K562 (cell line): Measurements from ENCODE around the gene CEP41. TPM values are rescaled to one million over a fixed set of nuclear protein-coding genes. Genes with fewer than 3 reads are reported as not detected.

Experiments
- ATAC-seq: fragments of 200-7000 bp; cut with Tn5 transposase; 3 replicates; pipeline ENCODE4 v1.9.1; 2020; ENCODE audit warnings: moderate library complexity
- BruUV-seq: library from RNA; stranded (reverse); fragments of 400-500 nt; replicated peaks from 2 replicates; lab custom pipeline; 2021; lab: Mats Ljungman, UMichigan
- CTCF ChIA-PET: fragments of 300-600 bp; formaldehyde crosslinking; extraction: SDS; loops from one replicate; lab custom pipeline; 2021; ENCODE audit warnings: low intra/inter-chr PET ratio; lab: Yijun Ruan, JAX
- POLR2A ChIA-PET: fragments of 300-600, 350-650 bp; sonication (Branson Sonifier 250); formaldehyde crosslinking; extraction: SDS; loops from one replicate; lab custom pipeline; 2021; ENCODE audit warnings: antibody characterized with exemption, inconsistent platforms; lab: Yijun Ruan, JAX
- DNase-seq, 4 experiments: peaks; one replicate each; pipeline versions ENCODE4 v3.0.0 to v3.0.0-alpha.2; 2011 to 2018; ENCODE audit warnings: low spot score in 3 of 4, mixed read lengths in 3 of 4; ENCODE audit errors: extremely low read depth in 1 of 4
- FAIRE-seq: peaks from 2 replicates; lab custom pipeline; 2011; peaks lifted over from hg19 to GRCh38; lab: Jason Lieb, UNC
- H2AFZ ChIP-seq: 2 replicates; pipeline ENCODE4 v1.6.0; 2011; ENCODE audit warnings: low read depth, low read length, control low read depth, inconsistent platforms
- H3K27ac ChIP-seq: fragments of 200-600 bp; 3 replicates; pipeline ENCODE4 v1.8.0; 2011; ENCODE audit warnings: low read depth, mild to moderate bottlenecking, control low read depth, inconsistent platforms, low read length, moderate library complexity, mixed read lengths; ENCODE audit errors: extremely low read depth
- H3K27me3 ChIP-seq, 2 experiments: fragments of 300-600 bp in 1 of 2; 2 replicates in 1 of 2; 3 replicates in 1 of 2; pipeline versions ENCODE4 v1.6.0 to v1.8.0; 2011; ENCODE audit warnings: inconsistent platforms in 2 of 2, low read length in 2 of 2, mild to moderate bottlenecking in 1 of 2, mixed read lengths in 1 of 2, moderate library complexity in 1 of 2; ENCODE audit not compliant: control insufficient read depth in 2 of 2, insufficient read depth in 2 of 2
- H3K36me3 ChIP-seq: fragments of 300-600 bp; 3 replicates; pipeline ENCODE4 v1.8.0; 2011; ENCODE audit warnings: mild to moderate bottlenecking, low read length, inconsistent platforms; ENCODE audit not compliant: control insufficient read depth, insufficient read depth
- H3K4me1 ChIP-seq, 2 experiments: fragments of 200-600 bp in 1 of 2; replicated peaks in 1 of 2; 2 replicates in 1 of 2; 3 replicates in 1 of 2; pipeline versions ENCODE4 v1.5.1 to v1.8.0; 2011; ENCODE audit warnings: inconsistent platforms in 2 of 2, low read length in 2 of 2, mild to moderate bottlenecking in 1 of 2, mixed read lengths in 1 of 2, moderate library complexity in 1 of 2; ENCODE audit not compliant: control insufficient read depth in 2 of 2, insufficient read depth in 2 of 2
- H3K4me2 ChIP-seq: 2 replicates; pipeline ENCODE4 v1.6.1; 2011; ENCODE audit warnings: low read length, control low read depth, inconsistent platforms, mixed read lengths; ENCODE audit not compliant: insufficient read depth
- H3K4me3 ChIP-seq: fragments of 200-600 bp; sonication (generic), shearing (Covaris generic); 2 replicates; pipeline ENCODE4 v1.5.1; 2016; ENCODE audit warnings: control low read depth, inconsistent platforms
- H3K79me2 ChIP-seq: fragments of 200-600 bp; 3 replicates; pipeline ENCODE4 v1.8.0; 2011; ENCODE audit warnings: low read length, inconsistent platforms; ENCODE audit not compliant: control insufficient read depth, insufficient read depth
- H3K9ac ChIP-seq, 2 experiments: 2 replicates each; pipeline versions ENCODE4 v1.6.0 to v1.6.1; 2011; ENCODE audit warnings: low read depth in 2 of 2, low read length in 2 of 2, control low read depth in 1 of 2, inconsistent platforms in 1 of 2, mild to moderate bottlenecking in 1 of 2, mixed read lengths in 1 of 2; ENCODE audit not compliant: insufficient read depth in 1 of 2
- H3K9me1 ChIP-seq: one replicate; pipeline ENCODE4 v1.6.0; 2011; ENCODE audit warnings: inconsistent platforms, mild to moderate bottlenecking, low read length, moderate library complexity; ENCODE audit not compliant: control insufficient read depth, insufficient read depth
- H3K9me3 ChIP-seq: replicated peaks from 2 replicates; pipeline ENCODE4 v1.5.1; 2011; ENCODE audit warnings: low read depth, low read length, inconsistent platforms; ENCODE audit not compliant: control insufficient read depth, insufficient read depth
- H4K20me1 ChIP-seq: replicated peaks from 2 replicates; pipeline ENCODE4 v1.6.1; 2011; ENCODE audit warnings: low read length, inconsistent platforms, mixed read lengths; ENCODE audit not compliant: control insufficient read depth, insufficient read depth
- C11orf30 ChIP-seq: fragments of 450-650 bp; IDR thresholded peaks from 2 replicates; pipeline ENCODE4 v1.6.1; 2016; ENCODE audit warnings: low read depth, mild to moderate bottlenecking
- ILF3 ChIP-seq: fragments of 450-650 bp; IDR thresholded peaks from 2 replicates; pipeline ENCODE4 v1.6.1; 2018; ENCODE audit warnings: antibody characterized with exemption, mild to moderate bottlenecking, moderate library complexity, borderline replicate concordance
- ZBTB40 ChIP-seq, 2 experiments: fragments of 450-650 bp in 1 of 2; sonication (generic) in 1 of 2; formaldehyde crosslinking in 1 of 2; IDR thresholded peaks; 2 replicates each; pipeline versions ENCODE4 v1.7.1 to v1.9.0; 2016 to 2022; ENCODE audit warnings: inconsistent platforms in 1 of 2, mild to moderate bottlenecking in 1 of 2, missing genetic modification reagents in 1 of 2
- ZNF316 ChIP-seq: fragments of 450-650 bp; IDR thresholded peaks from 2 replicates; pipeline ENCODE4 v1.6.1; 2016
- WGBS: fragments of 100-300 bp; shearing (Covaris generic); methylation state at CpG from one replicate; pipeline ENCODE4 v1.1.6; 2016; ENCODE audit warnings: low coverage, mixed read lengths; ENCODE audit not compliant: insufficient coverage; ENCODE audit errors: missing lambda C conversion rate; 5-methylcytosine and 5-hydroxymethylcytosine counted together
- in situ Hi-C: fragments of 300-500 bp; cut with MboI; formaldehyde crosslinking; loops from 4 replicates; pipeline ENCODE4 v1.15.0; 2018; ENCODE audit warnings: inconsistent platforms, mixed read lengths
- intact Hi-C: fragments of 100-400 bp; cut with micrococcal nuclease; formaldehyde crosslinking; loops from 2 replicates; pipeline ENCODE4 v1.14.2; 2022
- polyA plus RNA-seq, 8 experiments: library from polyadenylated mRNA; depleted of rRNA in 4 of 8; stranded (reverse) in 5 of 8; unstranded in 3 of 8; fragments of >200 nt; fragmentation: Nextera tagmentation in 2 of 8; fragmentation: Illumina TruSeq in 1 of 8; extraction: Ambion mirVana in 2 of 8; extraction: Trizol in 1 of 8; gene quantifications; 2 replicates each; pipeline versions ENCODE4 v1.2.1 to v1.2.3, GENCODE V29; 2011 to 2014; ENCODE audit warnings: inconsistent platforms in 1 of 8, missing spikeins in 1 of 8
- total RNA-seq, 7 experiments: library from RNA; depleted of rRNA in 6 of 7; stranded (reverse); fragments of >200 nt in 6 of 7; fragmentation: Illumina TruSeq in 2 of 7; extraction: Trizol in 2 of 7; gene quantifications; 2 replicates each; pipeline versions ENCODE4 v1.2.1 to v1.2.3, GENCODE V29; 2011 to 2021; ENCODE audit warnings: low replicate concordance in 1 of 7

The CEP41 gene
- total and polyA plus RNA-seq, 9 of the 15 experiments (the other 6 are each of a cell fraction or from before 2014, with no cell fraction given) = 1.5 to 15.5 (median 6.4) TPM

- no peak for FAIRE-seq
- Histone ChIP-seq H3K9me3 (no peaks in the 10 kb centered on the region), H3K27ac (no peak overlapping the region), H3K4me3 (no peak overlapping the region), H3K27me3 (peaks cover 17 to 25% of the 10 kb centered on the region in 2 experiments), H4K20me1 (no peaks in the 10 kb centered on the region), H2AFZ (no peak overlapping the region), H3K4me2 (no peak overlapping the region), H3K79me2 (no peaks in the 10 kb centered on the region), H3K4me1 (no peaks in the 10 kb centered on the region), H3K36me3 (no peaks in the 10 kb centered on the region), H3K9me1 (no peaks in the 10 kb centered on the region), H3K9ac (no peak overlapping the region)
- intact Hi-C loops (loop anchor here (10.0 kb wide), 3 partner anchors 215 to 245 kb away; no protein-coding TSS in a partner anchor), in situ Hi-C loops (no loop called here)
- TF ChIP-seq ILF3 (no peak), C11orf30 (peak; percentile 60; the same call in 1 of the 2 replicates), ZNF316 (peak; percentile 83)
- CTCF ChIA-PET = no interaction called here
- POLR2A ChIA-PET = no interaction called here
- BruUV-seq = no TSS peak
- no peak for ATAC-seq
- 0% methylated on average over 1 of the region's 1 CpG for WGBS
- DNase-seq = no peak
Measured at GRCh38 chr7:130479716-130480400, 39.0 kb upstream of the CEP41 start.

GRCh38 chr7:130478991-130479390 is 38.2 kb upstream of the CEP41 start:
- in situ Hi-C loops = no loop called here
- no peaks in the 10 kb centered on the region for H3K79me2 ChIP-seq
- ATAC-seq = no peak
- CTCF ChIA-PET = no interaction called here
- no peak for FAIRE-seq
- no peak overlapping the region for H3K9ac ChIP-seq
- no peak overlapping the region for H2AFZ ChIP-seq
- intact Hi-C loops = no loop called here
- H3K27ac ChIP-seq = no peak overlapping the region
- 8% methylated on average over 3 of the region's 3 CpGs for WGBS
- DNase-seq = no peak
- POLR2A ChIA-PET = no interaction called here
- no peak overlapping the region for H3K4me2 ChIP-seq
- no peaks in the 10 kb centered on the region for H3K9me3 ChIP-seq
- no TSS peak for BruUV-seq
- H4K20me1 ChIP-seq = no peaks in the 10 kb centered on the region
- H3K4me3 ChIP-seq = no peak overlapping the region
- peaks cover 25 to 28% of the 10 kb centered on the region in 2 experiments for H3K27me3 ChIP-seq
- H3K36me3 ChIP-seq = no peaks in the 10 kb centered on the region
- H3K4me1 ChIP-seq = no peaks in the 10 kb centered on the region
- no peaks in the 10 kb centered on the region for H3K9me1 ChIP-seq
- no peak for TF ChIP-seq ZBTB40 (IDR thresholded peaks at IDR 0.05)
- TF ChIP-seq ZBTB40 (CRISPR knock-in tag; IDR thresholded peaks at IDR 0.05) = no peak
